Middle frontal gyrus (tissue), 1 donor: Measurements from ENCODE around the gene TBXAS1.

ENCODE experiments used
- DNase-seq: peaks from one replicate; pipeline ENCODE4 v3.0.0-alpha.2; 2015; ENCODE audit warnings: low spot score; ENCODE audit errors: extremely low spot score

Gene TBXAS1

GRCh38 chr7:139976838-139977656, 148.0 kb downstream of the TBXAS1 start:
- no peak for DNase-seq

- no peak for DNase-seq
Measured at GRCh38 chr7:139981511-139981895, 152.4 kb downstream of the TBXAS1 start.

GRCh38 chr7:139982927-139983920, 154.2 kb downstream of the TBXAS1 start:
- DNase-seq, result no peak

- DNase-seq, result no peak
Measured at GRCh38 chr7:139984642-139985539, 155.8 kb downstream of the TBXAS1 start.

- no peak for DNase-seq
Measured at GRCh38 chr7:139985811-139986210, 156.7 kb downstream of the TBXAS1 start.

- no peak for DNase-seq
Measured at GRCh38 chr7:139987691-139988516, 158.8 kb downstream of the TBXAS1 start.

- DNase-seq, result no peak
Measured at GRCh38 chr7:139989366-139990141, 160.5 kb downstream of the TBXAS1 start.

GRCh38 chr7:139990142-139990535, 161.1 kb downstream of the TBXAS1 start:
- no peak for DNase-seq

GRCh38 chr7:139990571-139991268, 161.7 kb downstream of the TBXAS1 start:
- no peak for DNase-seq

GRCh38 chr7:139991269-139991666, 162.2 kb downstream of the TBXAS1 start:
- no peak for DNase-seq

- DNase-seq, result no peak
Measured at GRCh38 chr7:139991911-139992310, 162.8 kb downstream of the TBXAS1 start.

GRCh38 chr7:139992353-139993044, 163.4 kb downstream of the TBXAS1 start:
- no peak for DNase-seq

GRCh38 chr7:139993169-139993568, 164.1 kb downstream of the TBXAS1 start:
- no peak for DNase-seq

GRCh38 chr7:139993592-139993991, 164.5 kb downstream of the TBXAS1 start:
- DNase-seq, result no peak

- no peak for DNase-seq
Measured at GRCh38 chr7:139994356-139994755, 165.3 kb downstream of the TBXAS1 start.

- DNase-seq, result peak; percentile 40
Measured at GRCh38 chr7:139995017-139995915, 166.2 kb downstream of the TBXAS1 start.

- DNase-seq, result no peak
Measured at GRCh38 chr7:139998572-139998971, 169.5 kb downstream of the TBXAS1 start.
